HG03103 (cell line): ENCODE results near the gene GLRX5.

ENCODE experiments used
- ATAC-seq: cut with Tn5 transposase; IDR thresholded peaks from one replicate; pipeline ENCODE4 v1.9.1; 2021; ENCODE audit warnings: low read depth; ENCODE audit not compliant: unreplicated experiment

Gene GLRX5

GRCh38 chr14:95534299-95535225 lies at the start of gene GLRX5:
Gene GLRX5, plus strand, starts transcription at chr14:95535050. Its CDS starts 40 bp downstream, at chr14:95535090.
- peak; percentile 90 for ATAC-seq

GRCh38 chr14:95485222-95485819 lies 49.5 kb upstream of the GLRX5 start:
- no peak for ATAC-seq

GRCh38 chr14:95486875-95487668 lies 47.8 kb upstream of the GLRX5 start:
- ATAC-seq = no peak

- ATAC-seq = no peak
These were observed 47.2 kb upstream of the GLRX5 start for GRCh38 chr14:95487669-95488084.

- ATAC-seq = no peak
These were observed 46.3 kb upstream of the GLRX5 start for GRCh38 chr14:95488376-95489213.

- no peak for ATAC-seq
These were observed 45.4 kb upstream of the GLRX5 start for GRCh38 chr14:95489214-95490137.

GRCh38 chr14:95490138-95490509 lies 44.7 kb upstream of the GLRX5 start:
- ATAC-seq = no peak

DNA sequence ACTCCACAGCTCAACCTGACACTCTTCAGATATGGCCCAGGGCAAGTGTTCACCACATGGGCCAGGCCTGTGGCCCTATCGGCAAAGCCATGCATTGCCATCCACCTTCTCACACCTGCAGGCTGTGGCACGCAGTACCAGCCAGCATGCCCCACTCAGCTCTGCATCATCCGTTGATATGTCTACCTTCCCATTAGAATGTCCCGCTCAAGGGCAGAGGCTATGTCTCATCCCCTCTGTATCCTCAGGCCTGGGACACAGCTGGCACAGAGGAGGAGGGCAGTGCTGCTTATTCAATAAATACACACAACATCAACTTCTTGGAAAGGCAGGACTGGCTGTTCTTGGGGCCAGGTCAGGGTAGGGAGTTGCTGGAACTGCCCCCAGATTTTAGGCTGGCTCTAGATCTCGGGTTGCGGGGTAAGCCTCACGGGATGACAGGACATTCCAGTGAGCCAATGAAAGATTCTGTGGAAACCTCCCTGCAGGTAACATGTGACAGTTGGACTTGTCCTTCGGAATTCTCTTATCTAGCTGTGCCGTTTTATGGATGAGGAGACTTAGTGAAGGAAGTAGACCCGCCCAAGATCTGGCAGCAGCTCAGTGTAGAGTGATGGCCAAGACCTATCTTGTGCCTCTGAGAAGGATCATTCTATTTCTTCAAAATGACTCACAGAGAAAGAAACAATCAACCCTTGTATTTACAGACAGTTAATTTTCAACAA lies 44.0 kb upstream of the GLRX5 start:
- no peak for ATAC-seq

DNA sequence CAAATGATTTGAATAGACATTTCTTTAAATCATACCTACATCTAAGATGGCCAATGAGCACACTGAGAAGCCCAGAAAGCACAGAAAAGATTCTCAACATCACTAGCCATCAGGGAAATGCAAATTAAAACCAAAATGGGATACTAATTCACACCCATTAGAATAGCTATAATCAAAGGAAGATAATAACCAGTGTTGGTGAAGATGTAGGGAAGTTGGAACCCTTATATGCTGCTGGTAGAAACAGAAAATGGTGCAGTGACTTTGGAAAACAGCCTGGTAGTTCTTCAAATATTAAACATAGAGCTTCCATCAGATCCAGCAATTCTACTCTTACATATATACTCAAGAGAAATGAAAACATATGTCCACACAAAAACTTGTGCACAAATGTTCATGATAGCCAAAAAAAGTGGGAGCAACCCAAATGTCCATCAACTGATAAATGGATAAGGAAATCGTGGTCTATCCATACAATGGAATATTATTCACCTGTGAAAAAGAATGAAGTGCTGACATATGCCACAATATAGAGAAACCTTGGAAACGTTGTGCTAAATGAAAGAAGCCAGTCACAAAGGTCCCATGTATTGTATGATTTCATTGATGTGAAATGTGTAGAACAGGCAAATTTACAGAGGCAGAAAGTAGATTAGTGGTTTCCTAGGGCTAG lies 42.8 kb upstream of the GLRX5 start:
- ATAC-seq = no peak

- no peak for ATAC-seq
These were observed 41.3 kb upstream of the GLRX5 start for GRCh38 chr14:95493503-95493902.

DNA sequence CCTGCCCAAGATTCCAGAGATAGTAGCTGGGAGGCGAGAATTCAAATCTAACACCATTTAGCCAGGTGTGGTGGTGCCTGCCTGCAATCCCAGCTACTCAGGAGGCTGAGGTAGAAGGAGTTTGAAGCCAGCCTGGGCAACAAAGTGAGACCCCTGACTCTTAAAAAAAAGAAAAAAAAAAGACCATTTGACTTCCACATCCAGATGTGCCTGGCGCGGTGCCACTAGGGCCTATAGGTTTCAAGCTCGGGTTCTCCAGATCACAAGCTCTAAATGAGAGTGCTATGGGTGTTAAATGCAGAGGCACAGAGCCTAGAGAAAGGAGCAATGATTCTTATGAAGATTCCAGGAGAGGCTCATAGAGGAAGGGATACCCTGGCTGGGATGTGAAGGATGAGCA lies 40.9 kb upstream of the GLRX5 start:
- ATAC-seq = no peak

DNA sequence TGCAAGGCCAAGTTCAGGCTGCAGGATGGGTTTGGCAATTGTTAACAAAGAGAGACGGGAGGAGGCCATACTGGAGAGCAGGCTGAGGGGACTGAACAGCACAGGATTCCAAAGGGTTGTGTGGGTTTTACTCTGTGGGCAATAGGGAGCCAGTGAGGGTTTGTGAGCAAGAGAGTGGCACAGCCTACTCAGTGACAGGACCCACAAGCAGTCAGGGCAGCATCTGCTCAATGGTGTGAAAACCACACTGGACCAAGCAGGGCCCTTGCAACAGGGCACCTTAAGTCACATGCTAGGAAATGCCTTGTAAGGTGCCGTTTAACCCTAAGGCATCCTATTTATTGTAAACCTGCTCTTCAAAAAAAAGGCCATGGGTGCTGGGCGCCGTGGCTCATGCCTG lies 40.4 kb upstream of the GLRX5 start:
- ATAC-seq = no peak

DNA sequence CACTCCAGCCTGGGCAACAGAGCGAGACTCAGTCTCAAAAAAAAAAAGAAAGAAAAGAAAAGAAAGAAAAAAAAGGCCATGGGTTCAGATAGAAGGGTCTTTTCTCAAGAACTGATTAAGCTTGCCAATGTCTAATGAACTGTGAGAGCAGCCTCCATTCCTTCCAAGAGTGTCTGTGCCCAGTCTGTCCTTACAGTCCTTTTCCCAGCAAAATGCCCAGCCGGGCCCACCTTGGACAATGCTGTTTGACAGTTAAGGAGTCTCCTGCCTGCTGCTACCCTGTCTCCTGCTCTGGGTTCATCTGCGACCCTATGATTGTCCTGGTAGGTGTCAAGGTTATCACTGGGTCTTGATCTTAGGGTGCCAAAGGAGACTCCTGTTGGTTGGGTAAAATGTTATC lies 39.8 kb upstream of the GLRX5 start:
- ATAC-seq = no peak

DNA sequence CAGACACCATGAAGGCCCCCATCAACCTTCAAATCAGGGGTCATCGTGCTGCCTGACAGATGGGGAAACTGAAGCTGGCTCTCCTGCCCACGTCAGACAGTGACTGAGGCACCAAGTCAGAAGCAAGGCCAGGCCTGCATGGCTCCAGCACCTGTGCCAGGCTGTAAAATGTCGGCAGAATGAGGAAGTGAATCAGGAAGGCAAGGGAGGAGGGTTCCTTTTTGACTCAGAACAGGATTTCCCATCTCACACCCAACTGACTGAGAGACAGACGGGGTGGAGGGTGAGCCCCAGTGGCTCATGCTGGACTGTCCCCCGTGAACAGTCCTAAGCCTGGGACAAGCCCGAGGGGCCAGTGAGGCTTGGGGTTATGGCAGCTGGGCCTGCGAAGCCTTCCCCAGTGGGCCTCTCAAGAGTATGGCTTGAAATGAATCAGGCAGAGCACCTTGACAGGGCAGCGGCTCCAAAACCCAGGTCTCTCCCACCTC lies 39.3 kb upstream of the GLRX5 start:
- peak; percentile 87 for ATAC-seq

- no peak for ATAC-seq
These were observed 38.7 kb upstream of the GLRX5 start for GRCh38 chr14:95496111-95496681.

- ATAC-seq = no peak
These were observed 38.1 kb upstream of the GLRX5 start for GRCh38 chr14:95496690-95497259.

DNA sequence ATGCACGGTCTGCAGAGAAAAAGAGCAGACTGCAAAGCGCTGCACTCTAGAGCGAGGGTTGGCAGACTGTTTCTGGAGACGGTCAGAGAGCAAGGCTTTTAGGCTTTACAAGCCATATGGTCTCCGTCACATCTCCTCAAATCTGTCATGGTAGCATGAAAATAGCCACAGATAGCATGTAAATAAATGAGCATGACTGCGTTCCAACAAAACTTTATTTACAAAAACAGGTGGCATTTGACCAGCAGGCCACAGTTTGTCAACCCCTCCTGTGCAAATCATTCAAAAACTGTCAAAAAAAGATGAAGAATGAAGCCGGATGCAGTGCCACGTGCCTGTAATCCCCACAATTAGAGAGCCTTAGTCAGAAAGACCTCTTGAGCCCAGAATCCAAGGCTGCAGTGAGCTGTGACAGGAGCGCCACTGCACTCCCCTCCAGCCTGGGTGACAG lies 37.3 kb upstream of the GLRX5 start:
- ATAC-seq = no peak
